Esophagus muscularis mucosa (tissue), 4 donors: Measurements from ENCODE around the gene GSG1L2.

Experiments used
- EP300 ChIP-seq: sonication (generic); formaldehyde crosslinking; IDR thresholded peaks from one replicate; pipeline ENCODE4 v1.6.1; 2017; ENCODE audit warnings: antibody characterized with exemption
- POLR2A ChIP-seq: fragments of 450-650 bp; IDR thresholded peaks from one replicate; pipeline ENCODE4 v1.6.1; 2017; ENCODE audit warnings: antibody characterized with exemption, moderate library complexity, mild to moderate bottlenecking, low read depth
- POLR2AphosphoS5 ChIP-seq, 2 donors: sonication (generic); formaldehyde crosslinking; IDR thresholded peaks; one replicate each; pipeline ENCODE4 v1.6.1; 2017; ENCODE audit warnings: antibody characterized with exemption in 2 of 2
- TF ChIP-seq, protein P1 (sequence below), 3 experiments: fragments of 200-600 bp in 2 of 3; fragments of 450-650 bp in 1 of 3; sonication (generic) in 2 of 3; IDR thresholded peaks; one replicate each; pipeline ENCODE4 v1.5.1; 2017 to 2019; ENCODE audit warnings: antibody characterized with exemption in 3 of 3, mild to moderate bottlenecking in 2 of 3, moderate library complexity in 1 of 3

DNA sequence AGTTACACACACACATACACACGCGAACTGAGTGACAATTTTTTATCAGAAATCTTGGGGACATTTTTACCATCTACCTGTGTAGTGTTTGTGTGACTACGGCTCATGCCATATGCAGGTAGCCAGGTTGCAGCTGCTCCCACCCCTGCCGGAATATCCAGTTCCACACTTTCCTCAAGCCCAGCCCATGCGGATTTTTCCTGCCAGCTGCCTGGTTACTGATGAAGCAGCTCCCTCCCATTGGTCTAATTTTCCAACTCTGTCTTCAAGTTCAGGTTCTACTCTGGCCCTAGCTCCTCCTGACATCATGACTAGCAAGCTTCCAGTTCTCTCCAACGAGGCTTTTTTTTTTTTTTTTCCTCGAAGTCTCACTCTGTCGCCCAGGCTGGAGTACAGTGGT, 4.8 kb downstream of the GSG1L2 start:
- no peak for TF ChIP-seq POLR2A
- TF ChIP-seq EP300, result no peak
- TF ChIP-seq, protein P1, sequence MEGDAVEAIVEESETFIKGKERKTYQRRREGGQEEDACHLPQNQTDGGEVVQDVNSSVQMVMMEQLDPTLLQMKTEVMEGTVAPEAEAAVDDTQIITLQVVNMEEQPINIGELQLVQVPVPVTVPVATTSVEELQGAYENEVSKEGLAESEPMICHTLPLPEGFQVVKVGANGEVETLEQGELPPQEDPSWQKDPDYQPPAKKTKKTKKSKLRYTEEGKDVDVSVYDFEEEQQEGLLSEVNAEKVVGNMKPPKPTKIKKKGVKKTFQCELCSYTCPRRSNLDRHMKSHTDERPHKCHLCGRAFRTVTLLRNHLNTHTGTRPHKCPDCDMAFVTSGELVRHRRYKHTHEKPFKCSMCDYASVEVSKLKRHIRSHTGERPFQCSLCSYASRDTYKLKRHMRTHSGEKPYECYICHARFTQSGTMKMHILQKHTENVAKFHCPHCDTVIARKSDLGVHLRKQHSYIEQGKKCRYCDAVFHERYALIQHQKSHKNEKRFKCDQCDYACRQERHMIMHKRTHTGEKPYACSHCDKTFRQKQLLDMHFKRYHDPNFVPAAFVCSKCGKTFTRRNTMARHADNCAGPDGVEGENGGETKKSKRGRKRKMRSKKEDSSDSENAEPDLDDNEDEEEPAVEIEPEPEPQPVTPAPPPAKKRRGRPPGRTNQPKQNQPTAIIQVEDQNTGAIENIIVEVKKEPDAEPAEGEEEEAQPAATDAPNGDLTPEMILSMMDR (IDR thresholded peaks at IDR 0.05), result no peak
- no peak for TF ChIP-seq POLR2AphosphoS5 (IDR thresholded peaks at IDR 0.05)
